ENCODE measurements around the gene MAP3K7CL. TPM values are rescaled to one million over a fixed set of nuclear protein-coding genes. Genes with fewer than 3 reads are reported as not detected.

Gene MAP3K7CL
- total RNA-seq, 2 donors from 2014 or later, result 20.3 to 41.2 TPM

DNA sequence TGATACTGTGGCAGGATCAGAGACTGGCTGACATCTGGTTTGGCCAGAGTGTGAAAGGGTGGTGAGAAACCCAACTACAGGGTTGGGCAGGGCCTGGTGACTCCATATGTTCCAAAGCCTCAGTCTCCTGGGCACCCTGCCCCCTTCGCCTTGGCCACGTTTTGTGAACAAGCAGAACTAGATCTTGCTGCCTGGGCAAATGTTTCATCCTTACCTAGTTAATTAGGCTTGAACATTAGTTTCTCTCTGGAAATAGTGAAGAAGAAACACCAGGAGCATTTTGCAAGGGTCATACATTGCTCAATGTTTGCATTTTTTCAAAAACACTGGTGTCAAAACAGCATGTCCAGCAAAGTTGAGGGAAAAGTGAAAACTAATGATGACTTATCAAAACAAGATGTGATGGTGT lies 60.5 kb downstream of the MAP3K7CL start:
- DNase-seq (ENCODE audit: low spot score) (no peak), ATAC-seq (ENCODE audit: insufficient number of reproducible peaks, low FRiP score, low read depth) (no peak)
- no peak overlapping the region for H3K27ac ChIP-seq
- H3K27me3 ChIP-seq (replicated peaks; ENCODE audit: insufficient read depth), result no peaks in the 10 kb centered on the region
- peaks cover 12 to 23% of the 10 kb centered on the region in 2 donors for H3K4me1 ChIP-seq (ENCODE audit: control insufficient read depth in 1 of 2, low read depth in 2 of 2)
- H3K9me3 ChIP-seq, result no peaks in the 10 kb centered on the region
- H3K4me3 ChIP-seq, result no peak overlapping the region
- no peak for TF ChIP-seq CTCF (IDR thresholded peaks at IDR 0.05)
- no peaks in the 10 kb centered on the region for H3K36me3 ChIP-seq

GRCh38 chr21:29193072-29193471 lies 62.6 kb downstream of the MAP3K7CL start:
- H3K4me3 ChIP-seq, result no peak overlapping the region
- no peak for ATAC-seq (ENCODE audit: insufficient number of reproducible peaks, low FRiP score, low read depth)

GRCh38 chr21:29193901-29194300 lies 63.5 kb downstream of the MAP3K7CL start:
- ATAC-seq (ENCODE audit: insufficient number of reproducible peaks, low FRiP score, low read depth), result no peak
- no peaks in the 10 kb centered on the region for H3K27me3 ChIP-seq (replicated peaks; ENCODE audit: insufficient read depth)
- no peaks in the 10 kb centered on the region for H3K9me3 ChIP-seq
- peaks cover 10 to 19% of the 10 kb centered on the region in 2 donors for H3K4me1 ChIP-seq (ENCODE audit: control insufficient read depth in 1 of 2, low read depth in 2 of 2)
- DNase-seq (ENCODE audit: low spot score), result no peak
- no peak for TF ChIP-seq CTCF (IDR thresholded peaks at IDR 0.05)
- H3K27ac ChIP-seq, result no peak overlapping the region
- H3K36me3 ChIP-seq, result no peaks in the 10 kb centered on the region
- H3K4me3 ChIP-seq, result no peak overlapping the region

More at GRCh38 chr21:29193072-29193471, 62.6 kb downstream of the MAP3K7CL start:
- H3K4me1 ChIP-seq (ENCODE audit: control insufficient read depth in 1 of 2, low read depth in 2 of 2), result peaks cover 10 to 20% of the 10 kb centered on the region in 2 donors
- H3K27me3 ChIP-seq (replicated peaks; ENCODE audit: insufficient read depth), result no peaks in the 10 kb centered on the region
- H3K36me3 ChIP-seq, result no peaks in the 10 kb centered on the region
- no peaks in the 10 kb centered on the region for H3K9me3 ChIP-seq
- DNase-seq (ENCODE audit: low spot score), result no peak
- H3K27ac ChIP-seq, result no peak overlapping the region
- TF ChIP-seq CTCF (IDR thresholded peaks at IDR 0.05), result no peak

GRCh38 chr21:29194342-29194741 lies 63.9 kb downstream of the MAP3K7CL start:
- Histone ChIP-seq H3K4me3 (no peak overlapping the region), H3K4me1 (ENCODE audit: control insufficient read depth in 1 of 2, low read depth in 2 of 2) (peaks cover 10 to 19% of the 10 kb centered on the region in 2 donors), H3K9me3 (no peaks in the 10 kb centered on the region), H3K27me3 (replicated peaks; ENCODE audit: insufficient read depth) (no peaks in the 10 kb centered on the region), H3K36me3 (no peaks in the 10 kb centered on the region), H3K27ac (no peak overlapping the region)
- DNase-seq (ENCODE audit: low spot score), result no peak
- ATAC-seq (ENCODE audit: insufficient number of reproducible peaks, low FRiP score, low read depth), result no peak
- TF ChIP-seq CTCF (IDR thresholded peaks at IDR 0.05), result no peak

DNA sequence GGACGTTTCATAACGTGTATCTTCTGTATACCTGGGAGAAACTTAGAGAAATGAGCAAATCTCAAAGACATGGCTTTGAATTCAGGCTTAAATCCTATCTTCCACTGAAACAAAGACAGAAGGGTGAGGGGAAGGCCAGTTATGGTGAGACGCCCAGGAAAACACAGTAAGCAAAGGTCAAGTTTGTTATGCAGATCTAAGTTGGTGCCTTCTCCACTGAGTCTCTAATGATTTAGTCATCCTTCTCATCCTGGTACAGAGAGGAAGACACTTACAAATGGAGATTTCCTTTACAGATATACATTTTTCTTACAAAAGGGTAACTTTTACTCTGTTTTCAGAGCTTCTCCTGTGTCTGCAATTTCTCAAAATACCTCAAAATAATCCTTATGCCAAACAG lies 64.4 kb downstream of the MAP3K7CL start:
- Histone ChIP-seq H3K4me3 (no peak overlapping the region), H3K4me1 (ENCODE audit: control insufficient read depth in 1 of 2, low read depth in 2 of 2) (peaks cover 10 to 19% of the 10 kb centered on the region in 2 donors), H3K27me3 (replicated peaks; ENCODE audit: insufficient read depth) (no peaks in the 10 kb centered on the region), H3K36me3 (no peaks in the 10 kb centered on the region), H3K9me3 (no peaks in the 10 kb centered on the region), H3K27ac (no peak overlapping the region)
- ATAC-seq (ENCODE audit: insufficient number of reproducible peaks, low FRiP score, low read depth) (no peak), DNase-seq (ENCODE audit: low spot score) (no peak)
- TF ChIP-seq CTCF (IDR thresholded peaks at IDR 0.05), result no peak
